ENCODE results near the gene TENM4.
A peak's percentile ranks its signal among the peaks of the same experiment; 100 is the strongest.

TENM4 gene

GRCh38 chr11:78825591-78826020, 615.2 kb downstream of the TENM4 start:
- no peak overlapping the region for H3K27ac ChIP-seq (replicated peaks; ENCODE audit: low read length)
- no peak overlapping the region for H2BK12ac ChIP-seq (ENCODE audit: low read length)
- no peaks in the 10 kb centered on the region for H3K79me1 ChIP-seq (ENCODE audit: low read depth, low read length)
- no CpG with 5 or more reads among the region's 1 CpG for WGBS, 2 donors (ENCODE audit: extremely low coverage in 2 of 2, insufficient read length in 2 of 2, insufficient replicate concordance in 1 of 2)
- H3K18ac ChIP-seq (ENCODE audit: low read length) = no peak overlapping the region
- peaks cover 8 to 9% of the 10 kb centered on the region in 2 donors for H3K4me1 ChIP-seq (ENCODE audit: control insufficient read depth in 2 of 2, insufficient read depth in 1 of 2, low read depth in 1 of 2, low read length in 2 of 2)
- no peak overlapping the region for H2BK5ac ChIP-seq (ENCODE audit: low read length)
- H4K91ac ChIP-seq (ENCODE audit: low read depth, low read length, poor library complexity) = no peak overlapping the region
- no peak overlapping the region for H2AK5ac ChIP-seq (ENCODE audit: low read depth, low read length)
- H4K8ac ChIP-seq (ENCODE audit: low read depth, low read length) = no peak overlapping the region
- H3K14ac ChIP-seq (ENCODE audit: low read length) = no peak overlapping the region
- no peak overlapping the region for H3K4me3 ChIP-seq (ENCODE audit: low read length in 2 of 2)
- no peak overlapping the region for H3K4ac ChIP-seq (ENCODE audit: low read length)
- H3K9ac ChIP-seq (ENCODE audit: low read depth, low read length, poor library complexity) = no peak overlapping the region
- no peak overlapping the region for H2BK120ac ChIP-seq (ENCODE audit: low read depth, low read length)
- H2BK15ac ChIP-seq (ENCODE audit: low read length) = no peak overlapping the region
- H2AFZ ChIP-seq (ENCODE audit: low read length) = peak overlapping the region; percentile 69
- H3K9me3 ChIP-seq (replicated peaks in 1 of 2; ENCODE audit: control insufficient read depth in 2 of 2, insufficient read depth in 1 of 2, low read depth in 1 of 2, low read length in 2 of 2) = no peaks in the 10 kb centered on the region
- H3K4me2 ChIP-seq (ENCODE audit: insufficient read depth, low read length, poor library complexity, severe bottlenecking) = no peak overlapping the region
- no peaks in the 10 kb centered on the region for H3K36me3 ChIP-seq (replicated peaks in 1 of 2; ENCODE audit: control insufficient read depth in 2 of 2, insufficient read depth in 2 of 2, low read length in 2 of 2)
- no peak overlapping the region for H3K23ac ChIP-seq (ENCODE audit: low read depth, low read length, poor library complexity)
- no peak for DNase-seq (ENCODE audit: low spot score)
- H3K27me3 ChIP-seq (ENCODE audit: control insufficient read depth in 3 of 3, insufficient read depth in 3 of 3, low read depth in 1 of 3, low read length in 3 of 3) = no peaks in the 10 kb centered on the region

- Histone ChIP-seq H3K9ac (ENCODE audit: low read depth, low read length, poor library complexity) (no peak overlapping the region), H3K27ac (replicated peaks; ENCODE audit: low read length) (no peak overlapping the region), H3K36me3 (replicated peaks in 1 of 2; ENCODE audit: control insufficient read depth in 2 of 2, insufficient read depth in 2 of 2, low read length in 2 of 2) (no peaks in the 10 kb centered on the region), H3K27me3 (ENCODE audit: control insufficient read depth in 3 of 3, insufficient read depth in 3 of 3, low read depth in 1 of 3, low read length in 3 of 3) (no peaks in the 10 kb centered on the region), H3K9me3 (replicated peaks in 1 of 2; ENCODE audit: control insufficient read depth in 2 of 2, insufficient read depth in 1 of 2, low read depth in 1 of 2, low read length in 2 of 2) (no peaks in the 10 kb centered on the region), H2BK15ac (ENCODE audit: low read length) (no peak overlapping the region), H2BK5ac (ENCODE audit: low read length) (no peak overlapping the region), H3K14ac (ENCODE audit: low read length) (no peak overlapping the region), H3K79me1 (ENCODE audit: low read depth, low read length) (no peaks in the 10 kb centered on the region), H3K4ac (ENCODE audit: low read length) (no peak overlapping the region), H4K8ac (ENCODE audit: low read depth, low read length) (no peak overlapping the region), H3K4me1 (ENCODE audit: control insufficient read depth in 2 of 2, insufficient read depth in 1 of 2, low read depth in 1 of 2, low read length in 2 of 2) (peaks cover 8 to 9% of the 10 kb centered on the region in 2 donors), H3K4me2 (ENCODE audit: insufficient read depth, low read length, poor library complexity, severe bottlenecking) (no peak overlapping the region), H3K23ac (ENCODE audit: low read depth, low read length, poor library complexity) (no peak overlapping the region), H3K18ac (ENCODE audit: low read length) (no peak overlapping the region), H4K91ac (ENCODE audit: low read depth, low read length, poor library complexity) (no peak overlapping the region), H2BK120ac (ENCODE audit: low read depth, low read length) (no peak overlapping the region), H2AFZ (ENCODE audit: low read length) (no peak overlapping the region), H3K4me3 (ENCODE audit: low read length in 2 of 2) (no peak overlapping the region), H2AK5ac (ENCODE audit: low read depth, low read length) (no peak overlapping the region), H2BK12ac (ENCODE audit: low read length) (no peak overlapping the region)
- no peak for DNase-seq (ENCODE audit: low spot score)
- WGBS, 2 donors (ENCODE audit: extremely low coverage in 2 of 2, insufficient read length in 2 of 2, insufficient replicate concordance in 1 of 2) = no CpG with 5 or more reads among the region's 9 CpGs
Measured at GRCh38 chr11:78823588-78823987, 617.2 kb downstream of the TENM4 start.

GRCh38 chr11:78822931-78823423, 617.9 kb downstream of the TENM4 start:
- Histone ChIP-seq H2AK5ac (ENCODE audit: low read depth, low read length) (no peak overlapping the region), H2BK120ac (ENCODE audit: low read depth, low read length) (no peak overlapping the region), H2BK5ac (ENCODE audit: low read length) (no peak overlapping the region), H3K4me2 (ENCODE audit: insufficient read depth, low read length, poor library complexity, severe bottlenecking) (no peak overlapping the region), H3K36me3 (replicated peaks in 1 of 2; ENCODE audit: control insufficient read depth in 2 of 2, insufficient read depth in 2 of 2, low read length in 2 of 2) (no peaks in the 10 kb centered on the region), H3K23ac (ENCODE audit: low read depth, low read length, poor library complexity) (peak overlapping the region; percentile 23), H3K14ac (ENCODE audit: low read length) (peak overlapping the region; percentile 5), H2BK12ac (ENCODE audit: low read length) (no peak overlapping the region), H3K27me3 (ENCODE audit: control insufficient read depth in 3 of 3, insufficient read depth in 3 of 3, low read depth in 1 of 3, low read length in 3 of 3) (no peaks in the 10 kb centered on the region), H3K4me3 (ENCODE audit: low read length in 2 of 2) (no peak overlapping the region), H3K27ac (replicated peaks; ENCODE audit: low read length) (no peak overlapping the region), H3K18ac (ENCODE audit: low read length) (peak overlapping the region; percentile 11), H2BK15ac (ENCODE audit: low read length) (no peak overlapping the region), H3K9ac (ENCODE audit: low read depth, low read length, poor library complexity) (no peak overlapping the region), H3K9me3 (replicated peaks in 1 of 2; ENCODE audit: control insufficient read depth in 2 of 2, insufficient read depth in 1 of 2, low read depth in 1 of 2, low read length in 2 of 2) (no peaks in the 10 kb centered on the region), H3K79me1 (ENCODE audit: low read depth, low read length) (no peaks in the 10 kb centered on the region), H3K4me1 (ENCODE audit: control insufficient read depth in 2 of 2, insufficient read depth in 1 of 2, low read depth in 1 of 2, low read length in 2 of 2) (peaks cover 8 to 9% of the 10 kb centered on the region in 2 donors), H2AFZ (ENCODE audit: low read length) (no peak overlapping the region), H3K4ac (ENCODE audit: low read length) (no peak overlapping the region), H4K91ac (ENCODE audit: low read depth, low read length, poor library complexity) (no peak overlapping the region), H4K8ac (ENCODE audit: low read depth, low read length) (no peak overlapping the region)
- DNase-seq (ENCODE audit: low spot score) = no peak
- no CpG with 5 or more reads among the region's 23 CpGs for WGBS, 2 donors (ENCODE audit: extremely low coverage in 2 of 2, insufficient read length in 2 of 2, insufficient replicate concordance in 1 of 2)

- H3K9ac ChIP-seq (ENCODE audit: low read depth, low read length, poor library complexity) = no peak overlapping the region
Measured at GRCh38 chr11:78821371-78822306, 619.2 kb downstream of the TENM4 start.

More at GRCh38 chr11:78821371-78822306, 619.2 kb downstream of the TENM4 start:
- no peak overlapping the region for H3K23ac ChIP-seq (ENCODE audit: low read depth, low read length, poor library complexity)
- no peaks in the 10 kb centered on the region for H3K36me3 ChIP-seq (replicated peaks in 1 of 2; ENCODE audit: control insufficient read depth in 2 of 2, insufficient read depth in 2 of 2, low read length in 2 of 2)
- no peak overlapping the region for H3K4ac ChIP-seq (ENCODE audit: low read length)
- H3K79me1 ChIP-seq (ENCODE audit: low read depth, low read length) = no peaks in the 10 kb centered on the region
- no peak overlapping the region for H2BK15ac ChIP-seq (ENCODE audit: low read length)
- no peak overlapping the region for H2AFZ ChIP-seq (ENCODE audit: low read length)
- no peak overlapping the region for H3K4me2 ChIP-seq (ENCODE audit: insufficient read depth, low read length, poor library complexity, severe bottlenecking)
- no peaks in the 10 kb centered on the region for H3K27me3 ChIP-seq (ENCODE audit: control insufficient read depth in 3 of 3, insufficient read depth in 3 of 3, low read depth in 1 of 3, low read length in 3 of 3)
- no peak overlapping the region for H3K4me3 ChIP-seq (ENCODE audit: low read length in 2 of 2)
- H3K18ac ChIP-seq (ENCODE audit: low read length) = no peak overlapping the region
- no peak overlapping the region for H2AK5ac ChIP-seq (ENCODE audit: low read depth, low read length)
- no CpG with 5 or more reads among the region's 9 CpGs for WGBS, 2 donors (ENCODE audit: extremely low coverage in 2 of 2, insufficient read length in 2 of 2, insufficient replicate concordance in 1 of 2)
- no peak overlapping the region for H3K27ac ChIP-seq (replicated peaks; ENCODE audit: low read length)
- no peak overlapping the region for H2BK120ac ChIP-seq (ENCODE audit: low read depth, low read length)
- DNase-seq (ENCODE audit: low spot score) = no peak
- H4K8ac ChIP-seq (ENCODE audit: low read depth, low read length) = no peak overlapping the region
- no peaks in the 10 kb centered on the region for H3K9me3 ChIP-seq (replicated peaks in 1 of 2; ENCODE audit: control insufficient read depth in 2 of 2, insufficient read depth in 1 of 2, low read depth in 1 of 2, low read length in 2 of 2)
- H3K4me1 ChIP-seq (ENCODE audit: control insufficient read depth in 2 of 2, insufficient read depth in 1 of 2, low read depth in 1 of 2, low read length in 2 of 2) = peaks cover 8 to 9% of the 10 kb centered on the region in 2 donors
- no peak overlapping the region for H2BK5ac ChIP-seq (ENCODE audit: low read length)
- H2BK12ac ChIP-seq (ENCODE audit: low read length) = no peak overlapping the region
- no peak overlapping the region for H3K14ac ChIP-seq (ENCODE audit: low read length)
- no peak overlapping the region for H4K91ac ChIP-seq (ENCODE audit: low read depth, low read length, poor library complexity)
